DMS79 (cell line): ENCODE data around the gene HOXA11.

Source experiments
- DNase-seq: peaks from one replicate; lab custom pipeline; 2025; lab: John Stamatoyannopoulos, UW

Gene HOXA11

GRCh38 chr7:27180431-27181420, 4.3 kb downstream of the HOXA11 start:
- DNase-seq, result no peak

DNA sequence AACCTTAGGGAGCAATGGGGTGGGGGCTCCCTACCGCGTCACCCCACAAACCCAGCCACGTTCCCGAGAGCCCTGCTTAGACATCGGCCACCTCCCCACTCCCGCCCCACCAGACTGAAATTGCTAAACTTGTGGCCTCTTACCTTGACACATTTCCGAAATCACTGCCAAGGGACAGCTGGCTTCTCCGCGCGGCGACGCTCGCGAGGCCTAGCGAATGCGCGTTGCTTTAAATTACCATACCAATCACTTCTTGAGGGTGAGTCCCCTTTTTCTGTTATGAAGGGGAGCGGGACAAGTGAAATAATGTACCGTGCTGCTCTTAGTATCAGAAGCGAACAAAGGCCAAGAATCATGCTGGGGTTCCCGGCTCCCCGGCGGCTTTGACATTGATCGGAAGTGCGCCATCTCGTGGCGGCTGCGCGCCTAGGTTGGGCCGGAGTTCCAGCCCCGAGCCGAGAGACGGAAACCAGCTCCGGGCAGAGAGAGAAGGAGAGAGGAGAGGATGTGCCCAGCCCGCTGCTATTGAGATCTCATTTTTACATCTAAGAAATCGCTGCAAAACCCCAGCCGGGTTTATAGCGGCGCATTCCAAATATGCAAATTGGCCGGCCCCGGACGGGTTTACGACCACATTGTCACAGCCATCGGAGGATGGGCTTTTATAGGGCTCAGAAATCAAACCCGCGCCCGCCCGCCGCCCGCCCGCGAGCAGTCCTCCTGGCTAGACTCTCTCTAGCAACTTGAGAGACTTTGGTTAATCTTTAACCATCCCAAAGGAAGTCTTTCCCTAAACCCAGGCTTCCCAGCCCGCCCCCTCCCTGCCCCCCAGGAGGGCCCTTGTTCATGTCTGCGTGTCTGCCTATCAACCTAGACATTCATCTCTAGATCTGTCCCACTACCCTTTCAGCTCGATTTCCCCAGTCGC, 5.3 kb downstream of the HOXA11 start:
- DNase-seq, result no peak

GRCh38 chr7:27179030-27179429, 6.0 kb downstream of the HOXA11 start:
- DNase-seq, result no peak

GRCh38 chr7:27178366-27178765, 6.7 kb downstream of the HOXA11 start:
- DNase-seq, result no peak

- DNase-seq, result no peak
Observed at GRCh38 chr7:27177795-27178320, 7.2 kb downstream of the HOXA11 start.

DNA sequence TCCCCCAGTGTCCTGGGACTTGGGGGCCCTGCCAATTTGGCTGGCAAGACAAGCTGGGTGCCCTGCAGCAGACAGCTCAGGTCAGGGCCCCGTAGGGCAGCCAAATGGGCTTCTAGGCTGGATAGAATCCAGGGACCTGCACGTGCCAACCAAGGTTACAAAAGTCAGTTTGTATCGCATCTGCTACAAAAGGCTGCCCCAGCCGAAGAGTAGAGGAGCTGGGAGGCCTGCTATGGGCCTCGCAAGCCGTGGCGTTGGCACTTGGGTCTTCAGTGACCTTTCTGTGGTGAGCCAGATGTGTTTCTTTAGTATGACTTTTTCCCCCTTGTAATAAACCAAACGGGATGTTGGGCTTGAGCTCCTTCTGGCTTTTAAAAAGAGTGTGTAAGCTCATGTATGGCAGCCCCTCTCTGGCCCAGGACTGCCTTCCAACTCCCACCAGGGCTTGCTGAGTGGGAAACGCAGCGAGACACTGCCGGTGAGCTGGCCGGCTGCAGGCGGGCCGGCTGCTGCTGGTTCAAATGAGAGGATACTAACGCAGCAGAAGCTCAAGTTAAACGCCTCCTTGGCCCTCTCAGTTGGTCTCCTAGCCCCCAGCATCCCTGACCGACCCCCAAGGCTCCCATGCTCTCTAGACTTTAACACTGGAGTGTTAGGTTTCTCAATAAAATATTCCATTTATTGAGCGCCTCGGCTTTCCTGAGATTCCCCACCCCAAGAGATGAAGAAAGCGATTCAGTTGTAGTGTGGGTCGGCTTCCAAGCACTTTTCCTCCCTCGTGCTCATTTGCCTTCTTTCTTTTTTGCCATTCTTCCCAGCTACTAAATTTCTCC, 7.9 kb downstream of the HOXA11 start:
- no peak for DNase-seq

DNA sequence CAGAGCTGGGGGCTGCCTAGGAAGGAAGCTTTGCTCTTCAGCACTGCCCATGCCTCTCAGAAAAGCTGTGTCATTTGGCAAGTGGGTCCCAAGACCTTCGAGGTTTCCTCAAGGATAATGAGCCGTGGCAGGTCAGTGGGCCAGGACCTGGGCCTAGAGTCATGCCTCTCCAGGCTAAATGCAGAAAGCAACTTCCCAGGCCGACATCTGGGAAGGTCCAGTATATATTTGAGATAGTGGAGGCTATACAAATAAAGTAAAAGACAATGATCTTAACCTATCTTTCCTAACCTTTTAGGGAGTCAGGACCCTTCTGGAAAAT, 8.5 kb downstream of the HOXA11 start:
- DNase-seq, result no peak

DNA sequence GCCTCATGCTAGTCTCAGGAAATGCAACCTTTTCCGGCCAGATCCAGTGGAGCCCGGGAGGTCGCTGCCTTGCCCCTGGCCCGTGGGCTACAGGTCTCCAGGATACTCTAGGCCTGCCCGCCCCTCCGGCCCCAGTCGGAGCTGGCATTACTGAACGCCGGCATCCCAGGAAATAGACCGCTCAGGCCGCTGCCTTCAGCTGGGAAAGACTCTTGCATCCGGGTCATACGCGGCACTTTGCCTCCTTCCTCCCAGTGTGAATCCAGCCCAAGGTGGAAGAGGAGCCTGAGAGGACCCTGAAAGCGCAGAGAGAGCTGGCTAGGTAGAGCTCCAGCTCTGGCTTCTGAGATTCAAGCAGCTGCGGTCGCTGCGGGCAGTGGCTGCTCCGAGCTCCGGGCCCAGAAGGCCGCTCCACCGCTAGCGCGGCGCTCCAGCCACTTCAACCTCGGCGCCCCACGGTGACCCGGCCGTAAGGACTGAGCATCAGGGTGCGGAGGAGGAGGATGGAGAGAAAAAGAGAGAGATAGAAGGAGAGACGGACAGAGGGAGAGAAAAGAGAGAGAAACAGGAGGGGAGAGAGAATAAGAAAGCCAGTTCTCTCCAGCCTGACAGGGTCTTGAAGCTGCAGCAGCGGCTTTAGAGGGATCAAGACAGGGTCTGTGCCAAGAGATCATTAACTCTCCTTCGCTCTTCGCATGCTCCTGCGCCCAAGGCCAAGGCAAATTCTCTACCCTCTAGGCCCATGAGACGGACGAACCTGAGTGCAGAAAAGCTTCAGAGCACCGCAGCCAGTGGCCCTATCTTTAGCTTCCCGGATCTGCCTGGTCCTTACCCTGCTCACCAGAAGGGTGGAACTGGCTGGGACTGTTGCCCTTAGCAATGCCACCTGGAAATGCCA, 9.2 kb downstream of the HOXA11 start:
- no peak for DNase-seq

GRCh38 chr7:27174874-27175625, 10.0 kb downstream of the HOXA11 start:
- DNase-seq, result no peak

DNA sequence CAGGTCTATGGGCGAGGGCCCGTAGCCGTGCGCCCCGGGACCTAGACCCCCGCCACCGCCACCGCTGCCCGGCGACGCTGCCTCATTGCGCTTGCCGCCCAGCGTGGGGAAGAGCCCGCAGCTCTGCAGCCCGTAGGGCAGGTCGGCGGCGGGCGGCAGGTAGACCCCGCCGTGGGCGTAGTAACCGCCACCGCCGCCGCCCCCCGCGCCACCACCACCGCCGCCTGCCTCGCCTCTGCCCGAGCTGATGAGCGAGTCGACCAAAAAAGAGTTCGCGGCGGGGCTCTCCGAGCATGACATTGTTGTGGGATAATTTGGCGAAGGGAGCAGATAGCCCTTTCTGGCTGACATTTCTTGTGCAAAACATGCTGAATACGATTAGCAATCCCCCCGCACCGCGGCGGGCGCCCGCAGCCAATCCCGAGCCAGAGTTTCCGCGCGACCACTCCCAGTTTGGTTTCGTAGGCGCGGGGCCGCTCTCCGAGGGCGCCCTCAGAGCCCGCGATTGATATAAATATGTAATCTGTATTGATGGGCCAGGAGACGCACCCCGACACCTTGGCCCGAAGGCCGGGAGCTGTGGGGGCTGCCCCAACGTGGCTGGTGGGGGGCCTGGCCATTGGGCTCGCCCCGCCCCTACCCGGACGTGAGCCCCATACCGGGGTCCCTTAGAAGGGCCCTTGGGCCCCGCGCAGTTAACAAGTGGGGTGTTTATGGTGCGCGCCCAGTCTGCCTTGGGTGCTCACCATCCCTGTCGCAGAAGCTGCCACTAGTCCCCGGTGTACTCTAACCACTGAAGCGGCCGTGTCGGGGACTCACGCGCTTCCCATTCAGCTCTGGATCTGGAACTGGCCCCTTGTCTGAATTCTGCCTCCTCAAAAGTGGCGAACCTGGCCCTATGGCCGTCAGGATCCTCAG, 10.8 kb downstream of the HOXA11 start, which contains the start of gene HOXA10:
Gene HOXA10 (minus strand): TSS at position 365 of the 918 bp plus-strand sequence. CDS start 14 bp downstream, at position 351.
- DNase-seq, result no peak

DNA sequence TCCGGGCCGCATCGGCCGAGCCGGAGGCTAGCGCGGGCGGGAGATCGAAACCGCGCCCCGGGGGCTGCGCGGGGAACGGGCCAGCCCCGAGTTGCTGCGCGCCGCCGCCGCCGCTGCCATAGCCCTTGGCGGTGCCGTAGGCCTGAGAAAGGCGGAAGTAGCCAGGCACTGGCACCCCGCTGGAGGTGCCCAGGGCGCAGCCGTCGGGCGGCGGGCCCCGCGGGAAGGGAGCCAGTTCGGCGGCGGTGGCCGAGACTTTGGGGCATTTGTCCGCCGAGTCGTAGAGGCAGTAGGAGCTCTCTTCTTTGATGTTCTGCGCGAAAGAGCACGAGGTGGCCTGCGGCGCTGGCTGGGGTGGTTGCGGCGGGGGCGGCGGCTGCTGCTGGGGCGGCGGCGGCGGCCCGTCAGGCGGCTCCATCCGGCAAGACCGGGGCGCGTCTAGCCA, 11.5 kb downstream of the HOXA11 start:
- no peak for DNase-seq

- peak; percentile 23 for DNase-seq
Observed at GRCh38 chr7:27172823-27173510, 12.1 kb downstream of the HOXA11 start.

DNA sequence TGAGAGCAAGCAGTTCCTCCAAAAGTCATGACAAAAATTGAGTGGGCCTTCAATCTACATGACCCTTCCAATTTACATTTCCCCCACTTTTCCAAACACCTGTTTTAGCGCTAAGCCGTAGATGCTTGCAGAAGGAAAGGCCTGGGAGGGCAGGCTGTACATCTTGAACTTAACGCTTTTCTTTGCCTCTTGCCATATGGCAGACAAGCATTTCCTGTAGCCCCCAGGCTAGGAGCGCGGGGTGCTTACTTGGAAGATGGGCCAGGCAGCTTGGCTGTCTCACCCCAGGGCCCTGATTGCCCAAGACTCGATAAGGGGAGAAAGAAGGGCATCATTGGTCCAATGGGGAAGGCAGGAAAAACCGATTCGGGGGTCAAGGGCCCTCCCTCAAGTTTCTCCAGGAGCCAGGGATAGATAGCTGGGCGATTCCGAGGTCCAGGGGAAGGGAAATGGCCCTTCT, 12.7 kb downstream of the HOXA11 start:
- DNase-seq, result peak; percentile 23

DNA sequence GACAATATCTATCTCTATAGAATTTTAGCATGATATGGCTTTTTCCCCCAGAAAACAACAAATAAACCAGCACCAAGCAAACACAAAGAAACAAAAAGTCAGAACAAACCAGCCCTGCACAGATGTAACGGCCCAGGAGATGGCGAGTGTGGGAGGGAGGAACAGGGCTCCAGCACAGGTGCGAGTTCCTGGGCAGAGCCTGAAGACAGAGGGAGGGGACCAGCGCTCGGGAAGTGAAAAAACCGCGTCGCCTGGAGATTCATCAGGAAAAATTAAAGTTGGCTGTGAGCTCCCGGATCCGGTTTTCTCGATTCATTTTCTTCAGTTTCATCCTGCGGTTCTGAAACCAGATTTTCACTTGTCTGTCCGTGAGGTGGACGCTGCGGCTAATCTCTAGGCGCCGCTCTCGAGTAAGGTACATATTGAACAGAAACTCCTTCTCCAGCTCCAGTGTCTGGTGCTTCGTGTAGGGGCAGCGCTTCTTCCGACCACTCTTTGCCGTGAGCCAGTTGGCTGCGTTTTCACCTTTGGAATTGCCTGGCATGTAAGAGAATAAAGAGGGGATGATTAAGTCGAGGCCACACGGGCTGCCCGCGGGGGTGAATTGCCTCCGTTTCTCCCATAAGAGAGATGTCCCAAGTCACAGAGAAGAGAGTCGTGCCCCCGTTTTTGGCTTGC, 13.3 kb downstream of the HOXA11 start:
- DNase-seq, result no peak

DNA sequence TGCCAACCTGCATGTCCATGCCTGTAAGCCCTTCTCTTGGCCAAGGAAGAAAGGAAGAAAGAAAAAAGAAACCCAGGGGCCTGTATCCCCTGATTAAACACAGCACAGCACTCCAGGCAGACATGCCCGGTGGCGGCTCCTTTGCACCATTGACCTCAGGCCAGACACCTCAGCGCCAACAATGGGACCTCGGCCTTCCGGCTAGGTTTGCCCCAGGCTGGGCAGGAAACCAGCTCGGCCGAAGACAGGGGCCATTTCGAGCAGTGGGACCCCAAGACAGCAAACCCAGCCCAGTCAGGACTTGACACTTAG, 13.8 kb downstream of the HOXA11 start:
- DNase-seq, result no peak

GRCh38 chr7:27170426-27171324, 14.4 kb downstream of the HOXA11 start:
- DNase-seq, result no peak
